A673 (cell line): ENCODE measurements around the gene CHCHD6. TPM values are rescaled to one million over a fixed set of nuclear protein-coding genes. Genes with fewer than 3 reads are reported as not detected.

Source experiments
- BruUV-seq: library from RNA; stranded (reverse); fragments of 400-500 nt; replicated peaks from 2 replicates; lab custom pipeline; 2021; lab: Mats Ljungman, UMichigan
- CTCF ChIA-PET: fragments of 300-600 bp; sonication (Branson Sonifier 250); formaldehyde crosslinking; loops from one replicate; lab custom pipeline; 2022; ENCODE audit warnings: antibody characterized with exemption; lab: Charles Lee
- POLR2A ChIA-PET: fragments of 300-600 bp; sonication (Branson Sonifier 250); formaldehyde crosslinking; loops from one replicate; lab custom pipeline; 2022; ENCODE audit warnings: antibody characterized with exemption; ENCODE audit not compliant: low non-redundant PET; lab: Charles Lee
- DNase-seq: peaks from one replicate; pipeline ENCODE4 v3.0.0-alpha.2; 2015; ENCODE audit warnings: low spot score
- H3K27ac ChIP-seq: fragments of 200-600 bp; sonication (generic); 2 replicates; pipeline ENCODE4 v1.5.1; 2016; ENCODE audit warnings: mixed run types, low read depth, mild to moderate bottlenecking, mixed read lengths, antibody characterized with exemption, low read length; ENCODE audit not compliant: poor library complexity, severe bottlenecking
- H3K27me3 ChIP-seq: fragments of 200-600 bp; sonication (generic); replicated peaks from 2 replicates; pipeline ENCODE4 v1.6.1; 2017; ENCODE audit warnings: mixed run types, low read depth, mild to moderate bottlenecking, mixed read lengths, antibody characterized with exemption, low read length; ENCODE audit not compliant: insufficient read depth, poor library complexity
- H3K36me3 ChIP-seq: fragments of 200-600 bp; sonication (generic); 2 replicates; pipeline ENCODE4 v1.6.1; 2016; ENCODE audit warnings: mixed run types, mild to moderate bottlenecking, mixed read lengths, antibody characterized with exemption, low read length; ENCODE audit not compliant: insufficient read depth, poor library complexity, severe bottlenecking
- H3K4me1 ChIP-seq: fragments of 200-600 bp; sonication (generic); 2 replicates; pipeline ENCODE4 v1.6.1; 2017; ENCODE audit warnings: mixed run types, mild to moderate bottlenecking, mixed read lengths, antibody characterized with exemption, low read length; ENCODE audit not compliant: insufficient read depth, poor library complexity, severe bottlenecking
- H3K4me3 ChIP-seq: fragments of 200-600 bp; sonication (generic); 2 replicates; pipeline ENCODE4 v1.5.1; 2016; ENCODE audit warnings: low read depth, mixed run types, mild to moderate bottlenecking, mixed read lengths, low read length; ENCODE audit not compliant: poor library complexity, severe bottlenecking
- H3K9me3 ChIP-seq: fragments of 200-600 bp; sonication (generic); 2 replicates; pipeline ENCODE4 v1.6.1; 2016; ENCODE audit warnings: mixed run types, low read depth, mild to moderate bottlenecking, mixed read lengths, antibody characterized with exemption, low read length; ENCODE audit not compliant: poor library complexity, severe bottlenecking
- EZH2 ChIP-seq: fragments of 200-600 bp; sonication (generic); IDR thresholded peaks from 2 replicates; pipeline ENCODE4 v1.6.1; 2017; ENCODE audit warnings: borderline replicate concordance, low read depth, mild to moderate bottlenecking, mixed read lengths, antibody characterized with exemption, low read length; ENCODE audit not compliant: poor library complexity, severe bottlenecking
- intact Hi-C: fragments of 100-400 bp; cut with micrococcal nuclease; formaldehyde crosslinking; loops from one replicate; pipeline ENCODE4 v1.10.0; 2022; ENCODE audit not compliant: unreplicated experiment
- total RNA-seq: library from RNA; stranded (reverse); gene quantifications from 2 replicates; pipeline ENCODE4 v1.2.3, GENCODE V29; 2021
- TF ChIP-seq, protein P1 (sequence below): fragments of 300-800, 200-600 bp; sonication (generic); conservative IDR thresholded peaks from 2 replicates; pipeline ENCODE4 v1.5.1; 2017; ENCODE audit warnings: low read depth, mild to moderate bottlenecking, antibody characterized with exemption, low read length, moderate library complexity, mixed read lengths

CHCHD6 gene
- total RNA-seq, 1 experiment from 2014 or later, result 23.3 TPM

DNA sequence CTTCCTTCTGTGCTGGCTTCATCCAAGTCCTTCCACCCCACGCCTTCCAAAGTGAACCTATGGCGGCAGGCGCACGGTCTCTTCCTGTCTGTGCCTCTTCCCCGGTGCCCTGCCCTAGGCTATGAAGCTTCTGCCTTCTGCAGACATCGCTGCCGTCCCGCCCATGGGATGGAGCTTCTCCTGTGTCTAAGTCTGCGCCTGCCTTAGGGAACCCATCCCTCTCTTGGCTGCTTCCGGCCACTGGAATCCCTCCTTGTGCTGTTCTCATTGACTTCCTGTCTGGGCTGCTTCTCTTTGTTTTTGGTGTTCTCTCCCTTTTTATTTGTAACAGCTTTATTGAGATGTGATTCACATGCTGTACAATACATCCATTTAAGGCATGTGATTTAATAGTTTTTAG, 17.2 kb downstream of the CHCHD6 start:
- CTCF ChIA-PET, result no interaction called here
- no peak for DNase-seq
- no peaks in the 10 kb centered on the region for H3K27me3 ChIP-seq
- BruUV-seq, result no TSS peak
- no peak for TF ChIP-seq EZH2
- TF ChIP-seq, protein P1, sequence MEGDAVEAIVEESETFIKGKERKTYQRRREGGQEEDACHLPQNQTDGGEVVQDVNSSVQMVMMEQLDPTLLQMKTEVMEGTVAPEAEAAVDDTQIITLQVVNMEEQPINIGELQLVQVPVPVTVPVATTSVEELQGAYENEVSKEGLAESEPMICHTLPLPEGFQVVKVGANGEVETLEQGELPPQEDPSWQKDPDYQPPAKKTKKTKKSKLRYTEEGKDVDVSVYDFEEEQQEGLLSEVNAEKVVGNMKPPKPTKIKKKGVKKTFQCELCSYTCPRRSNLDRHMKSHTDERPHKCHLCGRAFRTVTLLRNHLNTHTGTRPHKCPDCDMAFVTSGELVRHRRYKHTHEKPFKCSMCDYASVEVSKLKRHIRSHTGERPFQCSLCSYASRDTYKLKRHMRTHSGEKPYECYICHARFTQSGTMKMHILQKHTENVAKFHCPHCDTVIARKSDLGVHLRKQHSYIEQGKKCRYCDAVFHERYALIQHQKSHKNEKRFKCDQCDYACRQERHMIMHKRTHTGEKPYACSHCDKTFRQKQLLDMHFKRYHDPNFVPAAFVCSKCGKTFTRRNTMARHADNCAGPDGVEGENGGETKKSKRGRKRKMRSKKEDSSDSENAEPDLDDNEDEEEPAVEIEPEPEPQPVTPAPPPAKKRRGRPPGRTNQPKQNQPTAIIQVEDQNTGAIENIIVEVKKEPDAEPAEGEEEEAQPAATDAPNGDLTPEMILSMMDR, result no peak
- H3K9me3 ChIP-seq, result no peaks in the 10 kb centered on the region
- no peak overlapping the region for H3K4me3 ChIP-seq
- H3K4me1 ChIP-seq, result no peaks in the 10 kb centered on the region
- POLR2A ChIA-PET, result no interaction called here
- peaks cover 7% of the 10 kb centered on the region for H3K36me3 ChIP-seq
- no peak overlapping the region for H3K27ac ChIP-seq
- intact Hi-C loops, result no loop called here

DNA sequence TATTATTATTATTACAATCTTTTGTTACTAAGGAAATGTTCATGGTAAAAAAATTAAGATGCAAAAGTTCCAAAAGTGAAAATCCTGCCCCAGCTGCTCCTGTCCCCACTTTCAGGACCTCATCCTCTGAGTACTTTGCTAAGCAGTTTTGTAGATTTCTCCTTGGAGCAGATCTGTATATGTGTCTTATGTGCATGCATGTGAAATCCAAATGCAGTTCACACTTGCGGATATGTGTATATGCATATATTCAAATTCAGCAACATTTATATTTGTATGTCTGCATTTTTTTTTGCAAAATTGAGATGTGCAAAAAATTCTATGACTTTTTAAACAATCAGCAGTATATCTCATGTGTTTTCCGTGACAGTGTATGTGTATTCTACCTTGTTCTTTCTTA, 19.2 kb downstream of the CHCHD6 start:
- H3K27ac ChIP-seq, result no peak overlapping the region
- ChIA-PET CTCF (no interaction called here), POLR2A (no interaction called here)
- no peak for DNase-seq
- no peak overlapping the region for H3K4me3 ChIP-seq
- TF ChIP-seq, protein P1, result no peak
- no peak for TF ChIP-seq EZH2
- BruUV-seq, result no TSS peak
- peaks cover 10% of the 10 kb centered on the region for H3K36me3 ChIP-seq
- intact Hi-C loops, result no loop called here
- H3K27me3 ChIP-seq, result no peaks in the 10 kb centered on the region
- no peaks in the 10 kb centered on the region for H3K9me3 ChIP-seq
- H3K4me1 ChIP-seq, result no peaks in the 10 kb centered on the region

DNA sequence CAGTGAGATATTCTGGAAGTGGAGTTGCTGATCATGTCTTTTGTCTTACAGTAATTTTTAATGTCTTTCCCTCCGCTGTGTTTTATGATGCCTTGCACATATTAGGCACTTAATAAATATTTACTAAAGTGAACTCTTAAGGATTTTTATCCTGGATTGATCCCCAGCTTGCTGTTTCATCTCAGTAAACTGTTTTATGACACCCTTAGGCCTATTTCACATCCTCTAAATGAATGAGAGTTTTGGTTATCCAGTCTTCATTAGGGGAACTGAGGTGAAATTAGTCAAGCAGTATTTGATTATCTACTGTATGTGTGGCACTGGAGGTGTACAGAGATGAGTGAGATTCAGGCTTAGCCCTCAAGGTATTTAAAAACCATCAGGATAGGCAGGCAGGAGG, 19.8 kb downstream of the CHCHD6 start:
- intact Hi-C loops, result no loop called here
- H3K27ac ChIP-seq, result no peak overlapping the region
- TF ChIP-seq EZH2, result no peak
- TF ChIP-seq, protein P1, result no peak
- DNase-seq, result no peak
- H3K36me3 ChIP-seq, result peaks cover 10% of the 10 kb centered on the region
- H3K27me3 ChIP-seq, result no peaks in the 10 kb centered on the region
- BruUV-seq, result no TSS peak
- no peaks in the 10 kb centered on the region for H3K9me3 ChIP-seq
- H3K4me1 ChIP-seq, result no peaks in the 10 kb centered on the region
- POLR2A ChIA-PET, result no interaction called here
- CTCF ChIA-PET, result no interaction called here
- no peak overlapping the region for H3K4me3 ChIP-seq
